SK-N-SH (cell line): ENCODE measurements around the gene KCNQ5. TPM values are rescaled to one million over a fixed set of nuclear protein-coding genes. Genes with fewer than 3 reads are reported as not detected.

Experiments
- CTCF ChIA-PET: fragments of 300-600, 350-600 bp; formaldehyde crosslinking; extraction: SDS; loops from one replicate; lab custom pipeline; 2021; lab: Yijun Ruan, JAX
- POLR2A ChIA-PET: fragments of 350-600 bp; sonication (Branson Sonifier 250); formaldehyde crosslinking; extraction: SDS; loops from one replicate; lab custom pipeline; 2020; ENCODE audit warnings: antibody characterized with exemption, inconsistent platforms; lab: Yijun Ruan, JAX
- DNase-seq: peaks from one replicate; pipeline ENCODE4 v3.0.0; 2012
- H2AFZ ChIP-seq: fragments of 200-600 bp; sonication (generic); 2 replicates; pipeline ENCODE4 v1.8.1; 2016; ENCODE audit warnings: antibody characterized with exemption, mild to moderate bottlenecking, low read depth
- H3F3A ChIP-seq: fragments of 200-600 bp; sonication (generic); replicated peaks from 2 replicates; pipeline ENCODE3; 2016; ENCODE audit warnings: antibody characterized with exemption, mild to moderate bottlenecking; ENCODE audit not compliant: insufficient read depth
- H3K27ac ChIP-seq, 2 experiments: fragments of 200-500 bp in 1 of 2; fragments of 200-600 bp in 1 of 2; sonication (Bioruptor generic) in 1 of 2; sonication (generic), shearing (Covaris generic) in 1 of 2; 2 replicates each; pipeline versions ENCODE4 v1.5.1 to v1.6.1; 2014 to 2016; ENCODE audit warnings: low read depth in 2 of 2, inconsistent platforms in 1 of 2, low read length in 1 of 2, mild to moderate bottlenecking in 1 of 2, mixed read lengths in 1 of 2
- H3K27me3 ChIP-seq: fragments of 200-600 bp; sonication (generic), shearing (Covaris generic); 2 replicates; pipeline ENCODE4 v1.6.1; 2016; ENCODE audit warnings: mixed run types; ENCODE audit not compliant: insufficient read depth
- H3K36me3 ChIP-seq, 2 experiments: fragments of 200-500 bp in 1 of 2; fragments of 200-600 bp in 1 of 2; sonication (Bioruptor generic) in 1 of 2; sonication (generic) in 1 of 2; replicated peaks in 1 of 2; 2 replicates each; pipeline versions ENCODE3 to v1.5.1; 2014 to 2016; ENCODE audit warnings: low read length in 1 of 2, mild to moderate bottlenecking in 1 of 2; ENCODE audit not compliant: insufficient read depth in 2 of 2, control insufficient read depth in 1 of 2
- H3K4me1 ChIP-seq, 2 experiments: fragments of 200-500 bp in 1 of 2; fragments of 200-600 bp in 1 of 2; sonication (Bioruptor generic) in 1 of 2; sonication (generic), shearing (Covaris generic) in 1 of 2; 2 replicates each; pipeline versions ENCODE4 v1.5.1 to v1.6.1; 2014 to 2016; ENCODE audit warnings: low read depth in 1 of 2, low read length in 1 of 2, mixed run types in 1 of 2; ENCODE audit not compliant: insufficient read depth in 2 of 2, control insufficient read depth in 1 of 2
- H3K4me2 ChIP-seq: fragments of 200-600 bp; sonication (generic), shearing (Covaris generic); 2 replicates; pipeline ENCODE4 v1.6.1; 2017; ENCODE audit warnings: mixed run types
- H3K4me3 ChIP-seq, 2 experiments: fragments of 200-500 bp in 1 of 2; fragments of 200-600 bp in 1 of 2; sonication (Bioruptor generic) in 1 of 2; sonication (generic), shearing (Covaris generic) in 1 of 2; 2 replicates each; pipeline versions ENCODE4 v1.5.1 to v1.8.1; 2014 to 2016; ENCODE audit warnings: low read depth in 2 of 2, inconsistent platforms in 1 of 2, low read length in 1 of 2, mild to moderate bottlenecking in 1 of 2, mixed read lengths in 1 of 2, moderate library complexity in 1 of 2
- H3K79me2 ChIP-seq: fragments of 200-600 bp; sonication (generic); 2 replicates; pipeline ENCODE4 v1.8.1; 2017; ENCODE audit warnings: mild to moderate bottlenecking; ENCODE audit not compliant: insufficient read depth
- H3K9ac ChIP-seq: fragments of 200-600 bp; sonication (generic); 2 replicates; pipeline ENCODE4 v1.6.1; 2017; ENCODE audit warnings: mixed run types
- H3K9me2 ChIP-seq: fragments of 200-600 bp; sonication (generic); 2 replicates; pipeline ENCODE4 v1.6.1; 2017; ENCODE audit warnings: mixed run types
- H3K9me3 ChIP-seq: fragments of 200-600 bp; sonication (generic); 2 replicates; pipeline ENCODE4 v1.6.1; 2017; ENCODE audit warnings: mixed run types, mild to moderate bottlenecking, moderate library complexity
- H4K20me1 ChIP-seq: fragments of 200-600 bp; sonication (generic); 2 replicates; pipeline ENCODE4 v1.6.1; 2017; ENCODE audit warnings: mild to moderate bottlenecking, mixed run types; ENCODE audit not compliant: insufficient read depth
- CHD2 ChIP-seq: fragments of 150-350 bp; IDR thresholded peaks from 2 replicates; pipeline ENCODE4 v1.6.1; 2018; ENCODE audit warnings: low read length; ENCODE audit not compliant: partially characterized antibody
- JUND ChIP-seq: IDR thresholded peaks from 2 replicates; pipeline ENCODE4 v1.4.0; 2012
- MEF2A ChIP-seq: IDR thresholded peaks from 2 replicates; pipeline ENCODE4 v1.4.0; 2012; ENCODE audit warnings: low read depth, borderline replicate concordance
- NFIC ChIP-seq: IDR thresholded peaks from 2 replicates; pipeline ENCODE4 v1.4.0; 2012; ENCODE audit warnings: borderline replicate concordance
- PBX3 ChIP-seq: IDR thresholded peaks from 2 replicates; pipeline ENCODE4; 2012
- WGBS: methylation state at CpG from one replicate; pipeline ENCODE4 v1.1.6; 2017; ENCODE audit warnings: low lambda C conversion rate; 5-methylcytosine and 5-hydroxymethylcytosine counted together
- polyA plus RNA-seq, 3 experiments: library from polyadenylated mRNA; depleted of rRNA; stranded (reverse); fragments of >200 nt; gene quantifications; 2 replicates each; pipeline ENCODE4 v1.2.3, GENCODE V29; 2012

The KCNQ5 gene
- polyA plus RNA-seq, 1 of the 3 experiments (the other 2 are of a cell fraction) = 3.2 TPM

- no peak for DNase-seq
- no peak overlapping the region for H2AFZ ChIP-seq
- H3F3A ChIP-seq = no peaks in the 10 kb centered on the region
- WGBS = 94% methylated on average over 6 of the region's 6 CpGs
- no peaks in the 10 kb centered on the region for H3K36me3 ChIP-seq
- CTCF ChIA-PET = no interaction called here
- H3K4me2 ChIP-seq = no peak overlapping the region
- no peak overlapping the region for H3K27ac ChIP-seq
- H3K27me3 ChIP-seq = no peaks in the 10 kb centered on the region
- H3K9me3 ChIP-seq = no peaks in the 10 kb centered on the region
- no peak overlapping the region for H3K4me3 ChIP-seq
- H3K4me1 ChIP-seq = 0 out of 4 replicates have a peak, but pooled peaks cover 0 to under 1% of the 10 kb centered on the region in 2 experiments
- TF ChIP-seq CHD2 (no peak), NFIC (0 out of 2 replicates have a peak, but pooled peaks have one; percentile 7)
- TF ChIP-seq, all 33 proteins: peak for 1
- H3K79me2 ChIP-seq = peaks cover 60% of the 10 kb centered on the region
- no peak overlapping the region for H3K9ac ChIP-seq
- H4K20me1 ChIP-seq = no peaks in the 10 kb centered on the region
- POLR2A ChIA-PET = no interaction called here
- H3K9me2 ChIP-seq = no peaks in the 10 kb centered on the region
Measured at GRCh38 chr6:72905705-72906478, 284.0 kb downstream of the KCNQ5 start.

GRCh38 chr6:72911463-72912155, 289.7 kb downstream of the KCNQ5 start:
- H3K27me3 ChIP-seq = no peaks in the 10 kb centered on the region
- DNase-seq = no peak
- H2AFZ ChIP-seq = no peak overlapping the region
- peaks cover 0 to 13% of the 10 kb centered on the region in 2 experiments; a peak in 1 of 4 replicates for H3K4me1 ChIP-seq
- H3K4me3 ChIP-seq = no peak overlapping the region
- peaks cover 13% of the 10 kb centered on the region for H3F3A ChIP-seq
- WGBS = 60% methylated on average over 2 of the region's 2 CpGs
- H4K20me1 ChIP-seq = no peaks in the 10 kb centered on the region
- H3K27ac ChIP-seq = no peak overlapping the region; a peak in 1 of 4 replicates
- H3K79me2 ChIP-seq = peaks cover 16% of the 10 kb centered on the region
- POLR2A ChIA-PET = no interaction called here
- H3K4me2 ChIP-seq = no peak overlapping the region
- no peak overlapping the region for H3K9ac ChIP-seq
- TF ChIP-seq MEF2A (no peak), PBX3 (peak; percentile 2; the same call in 1 of the 2 replicates), NFIC (peak; percentile 74)
- no peaks in the 10 kb centered on the region for H3K36me3 ChIP-seq
- CTCF ChIA-PET = no interaction called here
- no peaks in the 10 kb centered on the region for H3K9me2 ChIP-seq
- H3K9me3 ChIP-seq = no peaks in the 10 kb centered on the region

- no peak for DNase-seq
- CTCF ChIA-PET = no interaction called here
- H3K4me2 ChIP-seq = no peak overlapping the region
- no peak for TF ChIP-seq CHD2
- TF ChIP-seq JUND = no peak
- H3K79me2 ChIP-seq = peaks cover 12% of the 10 kb centered on the region; the same call in 1 of the 2 replicates
- 100% methylated on average over 1 of the region's 1 CpG for WGBS
- no peaks in the 10 kb centered on the region for H3K36me3 ChIP-seq
- POLR2A ChIA-PET = no interaction called here
- H4K20me1 ChIP-seq = no peaks in the 10 kb centered on the region
- no peak overlapping the region for H3K9ac ChIP-seq
- H3K9me2 ChIP-seq = no peaks in the 10 kb centered on the region
- H3K4me3 ChIP-seq = no peak overlapping the region
- H3K27me3 ChIP-seq = no peaks in the 10 kb centered on the region
- no peak overlapping the region for H3K27ac ChIP-seq
- H3F3A ChIP-seq = peaks cover 13% of the 10 kb centered on the region
- H3K4me1 ChIP-seq = peaks cover 0 to 13% of the 10 kb centered on the region in 2 experiments; a peak in 1 of 4 replicates
- H2AFZ ChIP-seq = no peak overlapping the region
- H3K9me3 ChIP-seq = no peaks in the 10 kb centered on the region
Measured at GRCh38 chr6:72913797-72914196, 291.9 kb downstream of the KCNQ5 start.
